HG03095 (cell line): ENCODE data around the gene NXPH4.

Experiments used
- ATAC-seq: cut with Tn5 transposase; IDR thresholded peaks from one replicate; pipeline ENCODE4 v1.9.1; 2021; ENCODE audit warnings: moderate library complexity; ENCODE audit not compliant: unreplicated experiment

NXPH4 gene

GRCh38 chr12:57240926-57241401, 24.4 kb downstream of the NXPH4 start:
- ATAC-seq = no peak

- no peak for ATAC-seq
Measured at GRCh38 chr12:57241402-57242310, 25.1 kb downstream of the NXPH4 start.

- no peak for ATAC-seq
Measured at GRCh38 chr12:57242329-57242690, 25.7 kb downstream of the NXPH4 start.

- no peak for ATAC-seq
Measured at GRCh38 chr12:57242691-57243454, 26.3 kb downstream of the NXPH4 start.

DNA sequence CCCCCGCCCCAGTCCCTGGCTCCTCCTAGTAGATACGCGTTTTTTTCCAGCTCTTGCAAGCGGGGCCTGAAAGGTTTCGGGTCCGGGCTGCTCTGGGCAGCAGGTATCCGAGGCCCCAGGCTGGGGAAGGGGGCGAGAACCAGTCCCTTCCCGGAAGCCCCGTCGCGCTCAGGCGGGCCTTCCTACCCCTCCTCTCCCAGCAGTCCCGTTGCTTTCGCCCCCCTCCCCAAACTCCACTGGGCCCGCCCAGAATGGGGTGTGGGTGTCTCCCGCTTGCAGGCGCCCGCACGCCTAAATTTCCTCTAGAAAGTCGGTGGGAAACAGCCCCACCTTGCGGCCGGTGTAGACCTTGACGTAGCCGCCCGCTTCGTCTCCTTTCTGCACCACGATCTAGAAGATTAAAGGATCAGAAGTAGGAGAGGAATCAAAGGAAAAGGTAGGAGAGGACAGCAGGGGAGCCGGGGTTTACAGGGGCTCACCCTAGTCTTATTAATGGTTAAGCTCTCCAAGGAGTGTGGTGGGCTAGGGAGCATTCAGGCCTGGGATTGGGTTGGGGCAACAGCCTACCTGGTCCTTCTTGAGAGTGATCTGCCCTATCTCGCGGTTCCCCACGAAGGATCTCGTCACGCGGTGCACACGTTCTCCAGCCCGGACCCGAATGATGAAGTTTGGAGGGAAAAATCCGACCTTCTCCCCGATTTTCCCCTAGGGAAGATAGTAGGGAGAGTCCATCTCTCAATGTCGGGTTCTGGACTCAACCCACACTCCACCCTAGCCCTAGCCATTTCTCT, 27.1 kb downstream of the NXPH4 start:
- no peak for ATAC-seq

- ATAC-seq = no peak
Measured at GRCh38 chr12:57244312-57244696, 27.7 kb downstream of the NXPH4 start.

GRCh38 chr12:57247041-57247440, 30.4 kb downstream of the NXPH4 start:
- no peak for ATAC-seq

- ATAC-seq = no peak
Measured at GRCh38 chr12:57248934-57249742, 32.5 kb downstream of the NXPH4 start.

GRCh38 chr12:57250541-57250940, 33.9 kb downstream of the NXPH4 start:
- ATAC-seq = no peak

- ATAC-seq = no peak
Measured at GRCh38 chr12:57250956-57251355, 34.4 kb downstream of the NXPH4 start, which contains the start of gene STAC3. Gene STAC3 (minus strand): TSS chr12:57251187. CDS start chr12:57249636, 1,551 bp downstream.

- no peak for ATAC-seq
Measured at GRCh38 chr12:57254506-57255280, 38.1 kb downstream of the NXPH4 start.

- no peak for ATAC-seq
Measured at GRCh38 chr12:57255916-57256315, 39.3 kb downstream of the NXPH4 start.

GRCh38 chr12:57258977-57259970, 42.7 kb downstream of the NXPH4 start:
- ATAC-seq = no peak

DNA sequence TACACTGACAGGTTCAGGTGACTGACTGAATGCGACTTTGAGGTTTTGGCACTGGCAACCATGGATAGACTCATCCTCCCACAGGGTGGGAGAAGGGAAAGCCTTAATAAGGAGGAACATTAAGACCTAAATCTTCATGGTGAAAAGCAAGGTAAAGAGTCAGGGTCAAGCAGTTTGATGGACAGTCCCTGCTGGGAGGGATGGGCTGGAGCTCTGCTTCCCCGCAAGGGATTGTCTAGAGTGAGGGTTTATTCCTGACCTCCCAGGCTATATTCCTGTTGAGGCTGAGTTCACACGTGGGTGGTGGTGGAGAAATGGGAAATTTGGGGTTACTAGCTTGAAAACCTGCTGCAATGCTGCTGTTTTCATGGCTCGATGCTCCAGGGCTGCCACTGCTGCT, 43.8 kb downstream of the NXPH4 start:
- ATAC-seq = no peak

DNA sequence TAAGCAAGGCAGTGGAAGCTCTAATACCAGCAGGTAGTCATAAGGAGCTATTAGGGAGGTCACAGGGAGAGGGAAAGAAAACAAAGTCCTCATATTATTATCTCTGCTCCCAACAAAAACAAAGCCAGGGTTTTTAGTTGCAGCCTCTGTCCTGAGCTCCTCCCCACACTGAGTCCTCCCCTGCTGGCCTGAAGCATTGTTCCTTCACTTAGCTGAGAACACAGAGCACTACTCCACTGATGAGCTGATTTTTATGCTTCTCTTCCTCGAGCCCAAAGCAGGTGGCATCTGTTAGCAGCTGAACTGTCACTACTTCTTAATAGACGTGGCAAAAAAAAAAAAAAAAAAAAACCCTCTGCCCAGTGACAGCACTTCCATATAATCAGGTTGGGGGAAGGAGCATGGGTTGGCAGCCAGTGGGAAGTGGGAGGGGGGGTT, 44.9 kb downstream of the NXPH4 start:
- no peak for ATAC-seq

GRCh38 chr12:57262126-57262822, 45.7 kb downstream of the NXPH4 start:
- ATAC-seq = no peak

DNA sequence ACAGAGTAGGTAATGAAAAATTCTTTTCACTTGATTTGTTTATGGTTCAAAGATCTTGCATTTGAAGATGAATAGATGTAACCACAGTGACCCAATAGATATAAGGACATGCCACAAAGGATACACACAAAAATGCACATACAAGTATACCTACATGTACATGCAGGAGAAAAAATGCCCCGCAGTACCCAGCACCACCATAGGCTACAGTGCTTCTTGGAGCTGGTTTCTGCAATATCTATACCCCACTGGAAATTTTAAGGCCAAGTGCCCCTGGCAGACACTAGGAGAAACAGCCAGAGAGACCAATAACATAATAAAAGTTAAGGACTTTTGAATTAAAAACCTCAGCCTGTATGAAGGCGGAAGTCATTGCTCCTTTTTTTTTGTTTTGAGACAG, 46.5 kb downstream of the NXPH4 start:
- ATAC-seq = no peak

DNA sequence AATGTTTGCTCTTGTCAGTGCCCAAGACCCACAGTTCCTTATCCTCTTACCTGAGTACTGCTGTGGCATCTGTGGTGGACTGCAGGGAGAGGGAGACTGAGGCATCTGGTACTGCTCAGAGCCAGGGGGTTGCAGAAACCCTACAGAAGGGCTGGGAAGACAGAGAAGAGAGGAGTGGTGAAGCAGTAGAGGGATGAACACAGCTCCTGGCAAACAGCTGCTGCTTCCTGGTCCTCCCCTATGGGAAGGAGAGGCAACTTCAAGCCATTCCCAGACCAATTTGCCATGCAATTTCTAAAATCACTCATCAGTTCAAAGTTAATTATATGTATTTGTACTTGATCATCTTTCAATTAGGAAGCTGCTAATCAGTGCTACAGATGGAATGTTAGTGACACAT, 50.1 kb downstream of the NXPH4 start:
- ATAC-seq = no peak
